PFSK-1 (cell line): ENCODE results near the gene PSORS1C1.

Experiments used
- POLR2AphosphoS5 ChIP-seq: IDR thresholded peaks from 2 replicates; pipeline ENCODE4 v1.6.1; 2012; ENCODE audit warnings: low read depth, mild to moderate bottlenecking, control low read depth, low read length, moderate library complexity
- REST ChIP-seq, 2 experiments: IDR thresholded peaks; 2 replicates each; pipeline versions ENCODE4 v1.6.1 to v1.8.0; 2011 to 2012; ENCODE audit warnings: low read depth in 2 of 2, low read length in 2 of 2, control low read depth in 1 of 2, inconsistent platforms in 1 of 2, mild to moderate bottlenecking in 1 of 2, moderate library complexity in 1 of 2; ENCODE audit not compliant: insufficient read depth in 1 of 2
- TAF1 ChIP-seq: IDR thresholded peaks from 2 replicates; pipeline ENCODE4 v1.6.1; 2012; ENCODE audit warnings: low read length, control low read depth, borderline replicate concordance; ENCODE audit not compliant: insufficient read depth

GRCh38 chr6:31157513-31158139 is 43.0 kb downstream of the PSORS1C1 start, which contains the start of gene CCHCR1:
- TF ChIP-seq REST (IDR thresholded peaks at IDR 0.05; ENCODE audit: insufficient read depth in 1 of 2, low read depth in 2 of 2, low read length in 2 of 2) (no peak), TAF1 (no peak), POLR2AphosphoS5 (no peak)
